GM18909 (cell line): Measurements from ENCODE around the gene POGZ.

Source experiments
- ATAC-seq: cut with Tn5 transposase; IDR thresholded peaks from one replicate; pipeline ENCODE4 v1.9.1; 2021; ENCODE audit warnings: mild to moderate bottlenecking; ENCODE audit not compliant: unreplicated experiment, poor library complexity

The POGZ gene

GRCh38 chr1:151377150-151377884, 82.0 kb downstream of the POGZ start:
- ATAC-seq: no peak

- ATAC-seq: no peak
Measured at GRCh38 chr1:151373196-151373595, 86.1 kb downstream of the POGZ start.

- ATAC-seq: no peak
Measured at GRCh38 chr1:151372058-151372934, 87.0 kb downstream of the POGZ start, which contains the start of gene SELENBP1. SELENBP1 (minus strand) TSS chr1:151372705; CDS start chr1:151372641, 64 bp downstream.

- no peak for ATAC-seq
Measured at GRCh38 chr1:151371370-151372057, 87.8 kb downstream of the POGZ start.

GRCh38 chr1:151370211-151370911, 88.9 kb downstream of the POGZ start:
- no peak for ATAC-seq

GRCh38 chr1:151369621-151370048, 89.7 kb downstream of the POGZ start:
- no peak for ATAC-seq

- ATAC-seq: no peak
Measured at GRCh38 chr1:151369302-151369610, 90.0 kb downstream of the POGZ start.

GRCh38 chr1:151368393-151369301, 90.6 kb downstream of the POGZ start:
- no peak for ATAC-seq

- no peak for ATAC-seq
Measured at GRCh38 chr1:151367658-151368392, 91.5 kb downstream of the POGZ start.

GRCh38 chr1:151364996-151365395, 94.3 kb downstream of the POGZ start:
- ATAC-seq: no peak

- ATAC-seq: no peak
Measured at GRCh38 chr1:151362308-151363155, 96.8 kb downstream of the POGZ start.

- no peak for ATAC-seq
Measured at GRCh38 chr1:151361883-151362282, 97.4 kb downstream of the POGZ start.

- ATAC-seq: no peak
Measured at GRCh38 chr1:151356696-151357095, 102.6 kb downstream of the POGZ start.
